GM12892 (cell line): Measurements from ENCODE around the gene DNAH11.

Experiments used
- POLR2A ChIP-seq: IDR thresholded peaks from 2 replicates; pipeline ENCODE4 v1.6.1; 2011; ENCODE audit warnings: low read depth, low read length, control low read depth
- TAF1 ChIP-seq: IDR thresholded peaks from 2 replicates; pipeline ENCODE4 v1.6.1; 2011; ENCODE audit warnings: low read depth, mild to moderate bottlenecking, control low read depth, low read length, borderline replicate concordance

DNA sequence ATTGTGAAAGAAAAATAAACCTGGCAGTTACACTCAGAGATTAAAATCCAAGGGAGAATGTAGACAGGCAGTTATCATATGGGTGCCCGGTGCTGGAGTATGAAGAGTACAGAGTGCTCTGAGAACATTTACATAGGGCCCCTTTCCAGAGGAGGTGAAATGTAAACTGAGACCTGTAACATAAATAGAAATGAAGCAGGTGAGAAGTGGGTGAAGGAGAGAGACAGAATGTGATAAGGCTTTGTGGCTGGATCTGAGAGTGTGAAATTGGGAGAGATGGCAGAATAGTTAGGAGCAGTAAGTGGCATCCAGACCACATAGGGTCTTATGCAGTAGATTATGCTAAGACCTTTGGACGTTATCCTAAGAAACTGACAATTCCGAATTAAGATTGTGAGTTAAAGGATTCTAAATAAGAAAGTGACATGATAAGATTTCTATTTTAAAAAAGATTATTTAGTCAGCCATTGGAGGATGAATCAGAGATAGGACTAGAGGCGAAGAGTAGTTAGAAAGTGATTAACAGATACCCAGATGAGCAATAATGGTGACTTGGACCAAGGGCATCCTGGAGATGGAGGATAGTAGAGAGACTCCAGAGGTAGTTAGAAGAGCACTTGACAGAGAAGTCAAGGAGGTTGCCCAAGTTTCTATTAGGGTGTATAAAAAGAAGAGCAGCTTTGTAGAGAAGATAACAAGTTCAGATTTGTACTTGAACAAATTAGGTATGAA, 36.7 kb downstream of the DNAH11 start:
- TF ChIP-seq TAF1 (no peak), POLR2A (no peak)
